Testis (tissue), 3 donors: Measurements from ENCODE around the gene LPAR2. TPM values are rescaled to one million over a fixed set of nuclear protein-coding genes. Genes with fewer than 3 reads are reported as not detected.
"Not testable (repeated sequence)": the region's sequence is repeated elsewhere in the genome, so short reads cannot be mapped to it uniquely, and the experiment has no call there.

Source experiments
- DNase-seq: peaks from one replicate; pipeline ENCODE4 v3.0.0-alpha.2; 2019
- H3K27ac ChIP-seq, 2 donors: fragments of 200-600 bp; sonication (generic); one replicate each; pipeline ENCODE4 v1.5.1; 2019
- H3K27me3 ChIP-seq: fragments of 200-600 bp; sonication (generic); one replicate; pipeline ENCODE4 v1.5.1; 2019
- H3K36me3 ChIP-seq: fragments of 200-600 bp; sonication (generic); one replicate; pipeline ENCODE4 v1.5.1; 2017; ENCODE audit warnings: low read depth; ENCODE audit errors: missing control alignments
- H3K4me1 ChIP-seq: fragments of 200-600 bp; sonication (generic); one replicate; pipeline ENCODE4 v1.5.1; 2019
- H3K4me3 ChIP-seq, 2 donors: fragments of 200-600 bp; sonication (generic); one replicate each; pipeline ENCODE4 v1.5.1; 2017 to 2019
- H3K9me3 ChIP-seq: fragments of 200-600 bp; sonication (generic); one replicate; pipeline ENCODE4 v1.5.1; 2017
- CTCF ChIP-seq, 3 experiments: fragments of 450-650 bp in 2 of 3; fragments of 200-600 bp in 1 of 3; sonication (generic) in 1 of 3; IDR thresholded peaks; one replicate each; pipeline ENCODE4 v1.5.1; 2016 to 2019; ENCODE audit warnings: antibody characterized with exemption in 3 of 3, mild to moderate bottlenecking in 2 of 3, moderate library complexity in 1 of 3
- POLR2A ChIP-seq: fragments of 450-650 bp; IDR thresholded peaks from one replicate; pipeline ENCODE4 v1.6.1; 2017; ENCODE audit warnings: antibody characterized with exemption, mild to moderate bottlenecking, moderate library complexity
- WGBS, 2 donors: methylation state at CpG; one replicate each; pipeline ENCODE4 v1.1.5; 2018; 5-methylcytosine and 5-hydroxymethylcytosine counted together
- intact Hi-C: fragments of 100-400 bp; cut with DNase I; formaldehyde crosslinking; loops from one replicate; pipeline ENCODE4 v1.15.1; 2023; ENCODE audit warnings: low total_unique reads
- polyA plus RNA-seq: library from polyadenylated mRNA; stranded (reverse); fragments of 350-450 nt; fragmentation: Illumina TruSeq; extraction: RNeasy Lipid Tissue Mini Kit (QIAGEN cat#74804); gene quantifications from one replicate; pipeline ENCODE4 v1.2.3, GENCODE V29; 2014; ENCODE audit warnings: low read depth, low replicate concordance; ENCODE audit not compliant: insufficient read depth
- total RNA-seq, 2 donors: library from RNA; depleted of rRNA; stranded (reverse); fragments of >200 nt; gene quantifications; one replicate each; pipeline ENCODE4 v1.2.3, GENCODE V29; 2016

The LPAR2 gene
- total and polyA plus RNA-seq, 3 donors from 2014 or later, result 73.9 to 224 (median 181) TPM

DNA sequence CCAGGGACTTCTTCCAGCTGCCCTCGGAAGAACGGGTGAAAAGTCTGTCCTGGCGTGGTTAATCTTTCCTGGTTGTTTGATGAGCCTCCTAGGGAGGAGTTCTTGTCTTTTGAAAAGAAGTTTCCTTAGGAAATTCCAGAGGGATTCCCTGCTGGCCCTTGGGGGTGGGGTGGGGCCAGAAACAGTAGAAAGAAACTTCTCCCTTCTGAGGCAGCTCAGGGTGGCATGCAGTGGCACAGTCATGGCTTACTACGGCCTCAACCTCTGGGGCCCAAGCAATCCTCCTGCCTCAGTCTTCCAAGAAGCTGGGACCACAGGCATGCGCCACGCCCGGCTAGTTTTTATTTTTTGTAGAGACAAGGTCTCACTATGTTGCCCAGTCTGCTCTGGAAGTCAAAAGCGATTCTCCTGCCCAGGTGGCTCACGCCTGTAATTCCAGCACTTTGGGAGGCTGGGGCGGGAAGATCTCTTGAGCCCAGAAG is 42.1 kb upstream of the LPAR2 start:
- H3K4me3 ChIP-seq, result no peak overlapping the region
- peaks cover 5% of the 10 kb centered on the region for H3K4me1 ChIP-seq
- TF ChIP-seq POLR2A (no peak), CTCF (IDR thresholded peaks at IDR 0.05) (no peak)
- DNase-seq, result peak; percentile 12
- intact Hi-C loops, result no loop called here
- H3K27me3 ChIP-seq, result no peaks in the 10 kb centered on the region
- H3K9me3 ChIP-seq, result no peaks in the 10 kb centered on the region
- no peak overlapping the region for H3K27ac ChIP-seq
- no peaks in the 10 kb centered on the region for H3K36me3 ChIP-seq
- 47 to 65% methylated on average over 10 of the region's 10 CpGs for WGBS, 2 donors

DNA sequence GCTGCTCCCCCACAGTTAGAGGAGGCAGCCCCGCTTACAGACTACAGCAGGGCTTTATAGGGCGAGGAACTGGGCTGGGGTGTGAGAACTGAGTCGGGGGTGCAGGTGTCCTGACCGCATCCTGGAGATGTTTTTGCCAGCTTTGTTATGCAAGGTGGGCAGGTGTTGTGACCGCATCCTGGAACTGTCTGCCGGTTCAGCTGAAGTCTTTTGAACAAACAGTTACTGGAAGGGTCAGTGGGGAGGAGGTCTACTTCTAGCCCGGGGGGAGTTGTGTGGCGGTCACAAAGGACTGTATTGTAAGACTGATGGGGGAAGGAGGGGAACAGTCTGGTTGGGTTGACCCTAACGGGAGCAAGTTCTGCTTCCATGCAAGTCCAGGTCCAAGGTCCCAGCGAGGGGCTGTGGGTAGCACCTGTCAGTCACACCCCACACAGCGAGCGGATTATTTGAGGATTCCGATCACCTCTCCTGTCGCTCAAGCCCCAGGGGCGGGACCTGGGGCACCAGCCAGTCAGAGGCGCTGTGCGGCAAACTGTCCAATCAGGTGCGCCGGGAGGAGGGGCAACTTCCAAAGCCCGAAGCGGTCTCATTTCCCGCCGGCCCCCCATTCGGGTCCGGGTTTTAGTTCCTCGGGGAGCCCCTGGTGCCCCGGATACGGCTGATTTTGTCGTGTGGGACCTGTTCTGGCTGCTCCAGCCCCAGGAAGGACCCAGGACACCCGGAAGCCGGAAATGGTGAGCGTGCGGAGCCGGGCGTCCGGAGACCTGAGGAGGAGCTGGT is 40.4 kb upstream of the LPAR2 start, which contains the start of gene ZNF101:
Gene ZNF101 (plus strand): TSS at position 610 of the 783 bp plus-strand sequence. CDS start 125 bp downstream, at position 735.
- no peaks in the 10 kb centered on the region for H3K27me3 ChIP-seq
- peak; percentile 97 for DNase-seq
- TF ChIP-seq CTCF (IDR thresholded peaks at IDR 0.05), result no peak
- TF ChIP-seq POLR2A, result no peak
- intact Hi-C loops, result no loop called here
- WGBS, 2 donors, result 3 to 5% methylated on average over 17 to 32 of the region's 36 CpGs
- no peaks in the 10 kb centered on the region for H3K9me3 ChIP-seq
- peak within 1 kb of the TSS; percentile 90 to 91 for H3K4me3 ChIP-seq
- H3K36me3 ChIP-seq, result no peaks in the 10 kb centered on the region
- peak within 1 kb of the TSS; percentile 76 to 84 for H3K27ac ChIP-seq
- H3K4me1 ChIP-seq, result peaks cover 5% of the 10 kb centered on the region

GRCh38 chr19:19665420-19665948 is 37.5 kb upstream of the LPAR2 start:
- H3K36me3 ChIP-seq, H3K27me3 ChIP-seq, H3K9me3 ChIP-seq, intact Hi-C loops, DNase-seq, H3K27ac ChIP-seq, H3K4me3 ChIP-seq: not testable (repeated sequence)
- peaks cover 15% of the 10 kb centered on the region for H3K4me1 ChIP-seq
- WGBS, 2 donors, result 81 to 89% methylated on average over 22 of the region's 22 CpGs

DNA sequence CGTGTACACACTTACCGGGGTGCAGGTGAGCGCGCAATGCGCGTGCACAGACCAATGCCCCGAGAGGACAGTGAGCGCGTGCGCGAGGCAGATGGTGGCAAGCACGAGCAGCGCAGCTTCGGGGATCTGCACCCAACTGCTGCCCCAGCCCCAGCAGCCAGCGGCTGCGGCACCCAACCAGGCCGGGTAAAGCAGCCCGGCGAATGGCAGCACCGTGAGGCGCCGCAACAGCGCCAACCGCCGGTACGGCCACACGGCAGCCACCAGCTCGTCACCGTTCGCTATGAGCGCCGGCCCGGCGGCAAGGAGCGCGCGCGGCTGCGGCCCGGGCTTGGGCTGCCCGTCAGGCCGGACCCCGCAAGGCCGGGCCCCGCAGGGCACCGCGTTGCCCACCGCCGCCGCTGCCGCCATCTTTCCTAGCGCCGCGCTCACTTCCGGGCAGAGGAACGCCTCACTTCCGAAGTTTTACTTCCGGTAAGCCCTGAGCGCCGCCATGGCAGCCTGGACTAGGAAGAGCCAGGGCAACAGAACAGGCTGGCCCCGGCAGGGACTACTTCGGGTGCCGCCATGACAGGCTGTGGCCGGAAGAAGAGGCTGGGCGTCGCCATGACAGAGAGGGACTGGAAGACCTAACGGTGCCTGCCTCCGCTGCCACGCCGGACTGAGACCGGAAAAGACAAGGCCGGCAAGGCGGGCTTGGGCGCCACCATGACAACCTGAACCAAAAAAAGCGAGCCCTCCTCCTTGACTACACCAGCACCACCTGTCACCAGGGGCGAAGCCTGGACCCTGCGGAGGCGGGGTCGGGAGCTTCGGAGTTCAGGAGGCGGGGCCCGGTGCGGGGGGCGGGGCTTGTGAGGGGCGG is 35.5 kb upstream of the LPAR2 start, which contains the start of gene ATP13A1:
Gene ATP13A1 (minus strand): TSS at position 421 of the 865 bp plus-strand sequence. CDS start 10 bp downstream, at position 411.
- intact Hi-C loops, result no loop called here
- peak in 2 of 3 experiments; percentile 7 to 11 for TF ChIP-seq CTCF (IDR thresholded peaks at IDR 0.05)
- TF ChIP-seq POLR2A, result no peak

DNA sequence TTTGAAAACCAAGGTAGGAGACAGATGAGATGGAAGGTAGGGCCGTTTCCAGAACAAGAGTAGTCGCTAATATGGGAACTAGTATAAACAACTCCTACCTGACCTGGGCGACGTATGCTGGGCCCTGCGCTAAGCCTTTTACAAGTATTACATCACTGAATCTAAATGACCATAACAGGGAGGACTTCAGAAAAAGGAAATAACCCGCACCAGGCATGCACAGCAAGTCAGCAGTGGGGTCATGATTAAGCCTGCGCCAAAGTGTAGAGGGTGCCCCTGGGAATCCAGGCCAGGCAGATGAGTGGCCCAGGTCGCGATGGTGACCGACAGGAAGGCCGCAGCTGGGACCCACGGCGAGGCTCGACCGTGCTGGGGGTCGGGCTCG is 34.8 kb upstream of the LPAR2 start:
- DNase-seq, result no peak
- Histone ChIP-seq H3K27me3 (no peaks in the 10 kb centered on the region), H3K4me1 (peaks cover 10% of the 10 kb centered on the region), H3K27ac (peak overlapping the region in 1 of 2 donors; percentile 95), H3K9me3 (no peaks in the 10 kb centered on the region), H3K36me3 (no peaks in the 10 kb centered on the region), H3K4me3 (peak overlapping the region; percentile 93 to 95)
- intact Hi-C loops, result no loop called here
- TF ChIP-seq POLR2A, result no peak
- no peak for TF ChIP-seq CTCF (IDR thresholded peaks at IDR 0.05)
- 6 to 12% methylated on average over 6 to 17 of the region's 17 CpGs for WGBS, 2 donors

More for the DNA sequence above, 35.5 kb upstream of the LPAR2 start, which contains the start of gene ATP13A1:
- Histone ChIP-seq H3K4me1 (peaks cover 10% of the 10 kb centered on the region), H3K27me3 (no peaks in the 10 kb centered on the region), H3K27ac (peak within 1 kb of the TSS; percentile 78 to 95), H3K36me3 (no peaks in the 10 kb centered on the region), H3K4me3 (peak within 1 kb of the TSS; percentile 93 to 95), H3K9me3 (no peaks in the 10 kb centered on the region)
- DNase-seq, result peak; percentile 98
- 0% methylated on average over 48 of the region's 85 CpGs; no CpG with 5 or more reads in 1 of the 2 donors for WGBS, 2 donors
